H9 (cell line): ENCODE results near the gene GRK4. TPM values are rescaled to one million over a fixed set of nuclear protein-coding genes. Genes with fewer than 3 reads are reported as not detected.

Experiments
- DNase-seq: peaks from one replicate; pipeline ENCODE4 v3.0.0-alpha.2; 2017
- H2AFZ ChIP-seq: one replicate; pipeline ENCODE4 v1.6.1; 2013; ENCODE audit warnings: mild to moderate bottlenecking, low read length, control low read depth, moderate library complexity
- H2AK5ac ChIP-seq: 2 replicates; pipeline ENCODE4 v1.6.1; 2013; ENCODE audit warnings: low read length, control low read depth, mixed read lengths; ENCODE audit not compliant: insufficient read length
- H2BK120ac ChIP-seq: one replicate; pipeline ENCODE4 v1.6.1; 2013; ENCODE audit warnings: low read depth, mild to moderate bottlenecking, low read length, control low read depth, inconsistent platforms; ENCODE audit not compliant: poor library complexity, severe bottlenecking
- H2BK12ac ChIP-seq: 2 replicates; pipeline ENCODE4 v1.6.1; 2013; ENCODE audit warnings: low read length, control low read depth, mixed read lengths, low read depth; ENCODE audit not compliant: insufficient read length
- H2BK15ac ChIP-seq: 2 replicates; pipeline ENCODE4 v1.6.1; 2013; ENCODE audit warnings: low read depth, low read length, control low read depth
- H2BK20ac ChIP-seq: one replicate; pipeline ENCODE4 v1.6.1; 2013; ENCODE audit warnings: low read depth, mild to moderate bottlenecking, low read length, control low read depth, inconsistent platforms; ENCODE audit not compliant: poor library complexity, severe bottlenecking
- H2BK5ac ChIP-seq: 2 replicates; pipeline ENCODE4 v1.6.1; 2013; ENCODE audit warnings: low read length, control low read depth, mixed read lengths; ENCODE audit not compliant: insufficient read length
- H3K14ac ChIP-seq: 2 replicates; pipeline ENCODE4 v1.6.1; 2013; ENCODE audit warnings: low read length, control low read depth; ENCODE audit not compliant: insufficient read depth
- H3K18ac ChIP-seq: 2 replicates; pipeline ENCODE4 v1.6.1; 2013; ENCODE audit warnings: low read depth, mild to moderate bottlenecking, mixed read lengths, low read length, control low read depth; ENCODE audit not compliant: insufficient read length
- H3K23ac ChIP-seq: 2 replicates; pipeline ENCODE4 v1.6.1; 2013; ENCODE audit warnings: low read length, control low read depth, mixed read lengths, low read depth; ENCODE audit not compliant: insufficient read length
- H3K23me2 ChIP-seq: 2 replicates; pipeline ENCODE4 v1.6.1; 2013; ENCODE audit warnings: low read depth, mild to moderate bottlenecking, mixed read lengths, low read length, control low read depth; ENCODE audit not compliant: insufficient read length, poor library complexity, severe bottlenecking
- H3K27ac ChIP-seq: 2 replicates; pipeline ENCODE4 v1.5.1; 2013; ENCODE audit warnings: low read length, control low read depth, mixed read lengths, low read depth; ENCODE audit not compliant: insufficient read length
- H3K27me3 ChIP-seq: 2 replicates; pipeline ENCODE4 v1.6.1; 2013; ENCODE audit warnings: low read length, control low read depth, inconsistent platforms; ENCODE audit not compliant: insufficient read depth
- H3K4ac ChIP-seq: 2 replicates; pipeline ENCODE4 v1.6.1; 2013; ENCODE audit warnings: low read depth, mild to moderate bottlenecking, control low read depth, inconsistent platforms, low read length, moderate library complexity
- H3K4me1 ChIP-seq: 2 replicates; pipeline ENCODE4 v1.6.1; 2013; ENCODE audit warnings: low read length, control low read depth, inconsistent platforms; ENCODE audit not compliant: insufficient read depth
- H3K4me2 ChIP-seq: 2 replicates; pipeline ENCODE4 v1.6.1; 2013; ENCODE audit warnings: low read length, control low read depth, mixed read lengths; ENCODE audit not compliant: insufficient read length, insufficient read depth
- H3K56ac ChIP-seq: 2 replicates; pipeline ENCODE4 v1.6.1; 2013; ENCODE audit warnings: low read depth, mild to moderate bottlenecking, mixed read lengths, low read length, control low read depth; ENCODE audit not compliant: insufficient read length
- H3K79me1 ChIP-seq: 2 replicates; pipeline ENCODE4 v1.6.1; 2013; ENCODE audit warnings: low read depth, mild to moderate bottlenecking, moderate library complexity, low read length, control low read depth, inconsistent platforms; ENCODE audit not compliant: insufficient read depth, poor library complexity, severe bottlenecking
- H3K79me2 ChIP-seq: 2 replicates; pipeline ENCODE4 v1.6.1; 2013; ENCODE audit warnings: low read length, control low read depth, inconsistent platforms; ENCODE audit not compliant: insufficient read depth
- H3K9ac ChIP-seq: 2 replicates; pipeline ENCODE4 v1.6.1; 2013; ENCODE audit warnings: low read length, control low read depth, mixed read lengths; ENCODE audit not compliant: insufficient read length; ENCODE audit errors: extremely low read depth
- H3K9me3 ChIP-seq: one replicate; pipeline ENCODE4 v1.6.1; 2013; ENCODE audit warnings: low read depth, low read length, inconsistent platforms; ENCODE audit not compliant: control insufficient read depth
- H3T11ph ChIP-seq: one replicate; pipeline ENCODE4 v1.6.1; 2013; ENCODE audit warnings: mild to moderate bottlenecking, low read length, control low read depth, inconsistent platforms
- H4K20me1 ChIP-seq: one replicate; pipeline ENCODE4 v1.6.1; 2013; ENCODE audit not compliant: control insufficient read depth, insufficient read length, insufficient read depth
- H4K5ac ChIP-seq: 2 replicates; pipeline ENCODE4 v1.6.1; 2013; ENCODE audit warnings: low read depth, mild to moderate bottlenecking, mixed read lengths, low read length, control low read depth; ENCODE audit not compliant: insufficient read length
- H4K8ac ChIP-seq: replicated peaks from 2 replicates; pipeline ENCODE4 v1.6.1; 2013; ENCODE audit warnings: low read length, control low read depth, mixed read lengths, low read depth; ENCODE audit not compliant: insufficient read length
- H4K91ac ChIP-seq: 2 replicates; pipeline ENCODE4 v1.6.1; 2013; ENCODE audit warnings: low read depth, mild to moderate bottlenecking, moderate library complexity, mixed read lengths, low read length, control low read depth; ENCODE audit not compliant: insufficient read length
- H3K27ac Mint-ChIP-seq, 3 experiments: 2 replicates in 2 of 3; 3 replicates in 1 of 3; pipeline ENCODE4 v1.8.0; 2020 to 2021; ENCODE audit warnings: mixed read lengths in 3 of 3, mild to moderate bottlenecking in 1 of 3, moderate library complexity in 1 of 3
- H3K27me3 Mint-ChIP-seq: 2 replicates; pipeline ENCODE4 v1.8.0; 2021; ENCODE audit warnings: low read depth, mild to moderate bottlenecking, moderate library complexity, mixed read lengths
- H3K36me3 Mint-ChIP-seq, 3 experiments: 2 replicates in 2 of 3; 3 replicates in 1 of 3; pipeline ENCODE4 v1.8.0; 2020 to 2021; ENCODE audit warnings: low read depth in 3 of 3, mixed read lengths in 3 of 3; ENCODE audit not compliant: insufficient read depth in 1 of 3
- H3K4me1 Mint-ChIP-seq, 2 experiments: 2 replicates each; pipeline ENCODE4 v1.8.0; 2020; ENCODE audit warnings: mixed read lengths in 2 of 2
- H3K4me3 Mint-ChIP-seq, 2 experiments: 2 replicates in 1 of 2; 3 replicates in 1 of 2; pipeline ENCODE4 v1.8.0; 2020 to 2021; ENCODE audit warnings: mild to moderate bottlenecking in 2 of 2, mixed read lengths in 2 of 2, moderate library complexity in 1 of 2
- H3K9me3 Mint-ChIP-seq, 2 experiments: 2 replicates in 1 of 2; 3 replicates in 1 of 2; pipeline ENCODE4 v1.8.0; 2020; ENCODE audit warnings: mild to moderate bottlenecking in 2 of 2, mixed read lengths in 2 of 2, moderate library complexity in 1 of 2
- WGBS: extraction: QIAGEN DNeasy Blood & Tissue Kit; methylation state at CpG from one replicate; pipeline ENCODE4 v1.1.7; 2013; ENCODE audit warnings: missing lambda C conversion rate, low lambda C conversion rate, mixed read lengths; ENCODE audit not compliant: insufficient read length; ENCODE audit errors: extremely low coverage; 5-methylcytosine and 5-hydroxymethylcytosine counted together
- total RNA-seq: library from RNA; stranded (reverse); gene quantifications from 2 replicates; pipeline ENCODE4 v1.2.1, GENCODE V29; 2021
- TF ChIP-seq, protein P1 (sequence below): fragments of 200-600 bp; sonication (generic); conservative IDR thresholded peaks from 3 replicates; pipeline ENCODE4 v1.8.0; 2021; ENCODE audit warnings: antibody characterized with exemption, mild to moderate bottlenecking

GRK4 gene
- total RNA-seq, 1 experiment from 2014 or later: 4.8 TPM

DNA sequence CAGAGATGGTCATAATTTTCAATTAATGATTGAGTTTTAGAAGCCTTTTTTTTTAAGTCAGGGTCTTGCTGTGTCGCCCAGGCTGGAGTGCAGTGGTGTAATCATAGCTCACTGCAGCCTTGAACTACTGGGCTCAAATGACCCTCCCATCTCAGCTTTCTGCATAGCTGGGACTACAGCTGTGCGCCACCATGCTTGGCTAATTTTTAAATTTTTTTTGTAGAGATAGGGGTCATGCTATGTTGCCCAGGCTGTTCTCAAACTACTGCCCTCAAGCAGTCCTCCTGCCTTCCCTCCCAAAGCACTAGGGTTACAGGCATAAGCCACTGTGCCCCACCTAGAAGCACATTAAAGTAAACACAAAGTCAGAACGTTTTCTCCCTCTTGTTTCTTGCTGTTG, 59.3 kb downstream of the GRK4 start:
- no peak overlapping the region for H3K14ac ChIP-seq
- no peak for DNase-seq
- H4K20me1 ChIP-seq: no peaks in the 10 kb centered on the region
- H3K36me3 Mint-ChIP-seq: 0 out of 7 replicates have a peak, but pooled peaks cover 0 to 2% (median 0%) of the 10 kb centered on the region in 3 experiments
- no peak overlapping the region for H2BK12ac ChIP-seq
- H4K5ac ChIP-seq: no peak overlapping the region
- no peak overlapping the region for H3K4me3 Mint-ChIP-seq
- H3K9me3 ChIP-seq: no peaks in the 10 kb centered on the region
- H2BK120ac ChIP-seq: no peak overlapping the region
- H2BK15ac ChIP-seq: no peak overlapping the region
- no peaks in the 10 kb centered on the region for H3K23me2 ChIP-seq
- H4K91ac ChIP-seq: no peak overlapping the region
- no peaks in the 10 kb centered on the region; a peak in 1 of 5 replicates for H3K9me3 Mint-ChIP-seq
- TF ChIP-seq, protein P1, sequence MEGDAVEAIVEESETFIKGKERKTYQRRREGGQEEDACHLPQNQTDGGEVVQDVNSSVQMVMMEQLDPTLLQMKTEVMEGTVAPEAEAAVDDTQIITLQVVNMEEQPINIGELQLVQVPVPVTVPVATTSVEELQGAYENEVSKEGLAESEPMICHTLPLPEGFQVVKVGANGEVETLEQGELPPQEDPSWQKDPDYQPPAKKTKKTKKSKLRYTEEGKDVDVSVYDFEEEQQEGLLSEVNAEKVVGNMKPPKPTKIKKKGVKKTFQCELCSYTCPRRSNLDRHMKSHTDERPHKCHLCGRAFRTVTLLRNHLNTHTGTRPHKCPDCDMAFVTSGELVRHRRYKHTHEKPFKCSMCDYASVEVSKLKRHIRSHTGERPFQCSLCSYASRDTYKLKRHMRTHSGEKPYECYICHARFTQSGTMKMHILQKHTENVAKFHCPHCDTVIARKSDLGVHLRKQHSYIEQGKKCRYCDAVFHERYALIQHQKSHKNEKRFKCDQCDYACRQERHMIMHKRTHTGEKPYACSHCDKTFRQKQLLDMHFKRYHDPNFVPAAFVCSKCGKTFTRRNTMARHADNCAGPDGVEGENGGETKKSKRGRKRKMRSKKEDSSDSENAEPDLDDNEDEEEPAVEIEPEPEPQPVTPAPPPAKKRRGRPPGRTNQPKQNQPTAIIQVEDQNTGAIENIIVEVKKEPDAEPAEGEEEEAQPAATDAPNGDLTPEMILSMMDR: no peak
- WGBS: no CpG with 5 or more reads among the region's 3 CpGs
- no peak overlapping the region for H3K4ac ChIP-seq
- H3K9ac ChIP-seq: no peak overlapping the region
- H3K4me2 ChIP-seq: no peak overlapping the region
- no peaks in the 10 kb centered on the region for H3K79me2 ChIP-seq
- H3K27me3 ChIP-seq: no peaks in the 10 kb centered on the region
- H2AK5ac ChIP-seq: no peak overlapping the region
- H2AFZ ChIP-seq: no peak overlapping the region
- no peak overlapping the region for H2BK5ac ChIP-seq
- H3K23ac ChIP-seq: no peak overlapping the region
- H3T11ph ChIP-seq: no peak overlapping the region
- no peak overlapping the region for H3K27ac ChIP-seq
- peaks cover 3% of the 10 kb centered on the region; the same call in 1 of the 2 replicates for H3K27me3 Mint-ChIP-seq
- H3K56ac ChIP-seq: no peak overlapping the region
- H3K18ac ChIP-seq: no peak overlapping the region
- no peak overlapping the region for H4K8ac ChIP-seq
- no peaks in the 10 kb centered on the region for H3K79me1 ChIP-seq
- peaks cover 6 to 9% of the 10 kb centered on the region in 2 experiments for H3K4me1 Mint-ChIP-seq
- H3K27ac Mint-ChIP-seq: no peak overlapping the region
- no peak overlapping the region for H2BK20ac ChIP-seq
- H3K4me1 ChIP-seq: no peaks in the 10 kb centered on the region
